HG03159 (cell line): Measurements from ENCODE around the gene DNAJC30.
"Not testable (repeated sequence)": the region's sequence is repeated elsewhere in the genome, so short reads cannot be mapped to it uniquely, and the experiment has no call there.

Source experiments
- ATAC-seq: cut with Tn5 transposase; IDR thresholded peaks from one replicate; pipeline ENCODE4 v1.9.1; 2021; ENCODE audit warnings: mild to moderate bottlenecking, moderate library complexity; ENCODE audit not compliant: unreplicated experiment

The DNAJC30 gene

DNA sequence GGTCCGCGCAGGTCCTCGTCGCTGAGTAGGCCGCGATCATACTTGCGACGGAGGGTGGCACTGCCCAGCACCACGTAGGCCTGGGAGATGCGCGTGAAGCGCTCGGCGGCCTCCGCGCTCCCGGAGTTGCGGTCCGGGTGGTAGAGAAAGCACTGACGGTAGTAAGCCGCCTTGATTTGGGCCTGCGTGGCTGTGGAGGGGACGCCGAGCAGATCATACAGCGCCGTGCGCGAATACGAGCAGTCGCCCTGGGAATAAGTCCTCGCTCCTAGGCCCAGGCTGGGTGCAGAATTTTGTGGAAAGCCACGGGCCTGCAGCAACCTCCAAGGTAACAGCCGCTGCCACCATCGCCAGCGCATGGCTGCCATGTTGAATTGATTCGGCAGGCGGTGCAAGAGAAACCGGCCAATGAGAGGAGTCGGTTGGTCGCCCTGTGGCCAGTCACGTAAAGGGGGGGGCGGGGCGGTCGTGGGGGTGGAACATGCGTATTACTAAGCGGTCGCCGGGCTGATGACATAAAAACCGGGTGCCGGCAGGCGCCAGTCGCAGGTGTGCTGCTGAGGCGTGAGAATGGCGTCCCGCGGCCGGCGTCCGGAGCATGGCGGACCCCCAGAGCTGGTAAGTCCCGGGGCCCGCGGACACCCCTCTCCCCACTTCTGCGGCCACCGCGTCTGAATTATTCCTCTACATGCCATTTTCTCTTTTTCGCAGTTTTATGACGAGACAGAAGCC, at the start of gene DNAJC30, which contains the start of gene BUD23:
DNAJC30 (minus strand) TSS at position 398 of the 732 bp plus-strand sequence; CDS start at position 368, 30 bp downstream.
BUD23 (plus strand) TSS at position 542 of the 732 bp plus-strand sequence; CDS start at position 571, 29 bp downstream.
- peak; percentile 88 for ATAC-seq

DNA sequence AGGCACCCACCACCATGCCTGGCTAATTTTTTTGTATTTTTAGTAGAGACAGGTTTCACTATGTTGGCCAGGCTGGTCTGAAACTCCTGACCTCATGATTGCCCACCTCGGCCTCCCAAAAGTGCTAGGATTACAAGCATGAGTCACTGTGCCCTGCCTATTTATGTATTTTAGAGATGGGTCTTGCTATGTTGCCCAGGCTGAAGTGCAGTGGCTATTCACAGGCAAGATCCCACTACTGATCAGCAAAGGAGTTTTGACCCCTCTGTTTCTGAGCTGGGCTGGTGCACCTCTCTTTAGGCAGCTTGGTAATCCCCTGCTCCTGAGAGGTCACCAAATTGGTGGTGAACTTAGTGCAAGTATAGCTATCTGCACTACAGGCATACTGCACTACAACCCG, 49.1 kb upstream of the DNAJC30 start:
- no peak for ATAC-seq

DNA sequence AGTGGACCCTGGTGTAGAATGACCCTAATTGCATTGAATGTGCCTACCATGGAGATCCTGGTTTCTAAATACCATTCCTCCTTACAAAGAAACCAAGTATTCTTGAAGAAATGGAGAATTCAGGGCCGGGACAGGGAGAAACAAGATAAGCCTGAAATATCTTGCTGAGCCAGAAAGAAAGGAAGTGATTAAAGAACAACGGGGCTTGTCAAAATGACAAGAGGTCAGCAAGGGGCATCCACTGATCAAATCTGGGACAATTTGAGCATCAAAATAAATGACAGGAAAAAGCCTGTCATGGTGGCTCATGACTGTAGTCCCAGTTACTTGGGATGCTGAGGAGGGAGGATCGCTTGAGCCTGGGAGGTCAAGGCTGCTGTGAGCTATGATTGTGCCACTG, 47.2 kb upstream of the DNAJC30 start:
- no peak for ATAC-seq

DNA sequence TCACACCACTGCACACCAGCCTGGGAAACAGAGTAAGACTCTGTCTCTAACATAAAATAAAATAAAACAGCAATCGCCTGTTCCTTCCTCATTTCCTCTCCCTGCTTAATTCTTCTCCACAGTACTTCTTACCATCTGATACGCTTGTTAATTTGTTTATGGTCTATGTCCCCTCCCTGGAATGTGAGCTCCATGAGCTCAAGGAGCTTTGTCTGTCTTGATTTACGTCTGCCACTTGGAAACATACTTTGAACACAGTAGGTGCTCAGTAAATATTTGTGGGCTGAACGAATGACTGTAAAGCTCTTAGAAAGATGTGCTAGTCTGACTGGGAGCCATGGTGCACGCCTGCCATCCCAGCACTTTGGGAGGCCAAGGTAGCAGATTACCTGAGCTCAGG, 45.3 kb upstream of the DNAJC30 start:
- no peak for ATAC-seq

DNA sequence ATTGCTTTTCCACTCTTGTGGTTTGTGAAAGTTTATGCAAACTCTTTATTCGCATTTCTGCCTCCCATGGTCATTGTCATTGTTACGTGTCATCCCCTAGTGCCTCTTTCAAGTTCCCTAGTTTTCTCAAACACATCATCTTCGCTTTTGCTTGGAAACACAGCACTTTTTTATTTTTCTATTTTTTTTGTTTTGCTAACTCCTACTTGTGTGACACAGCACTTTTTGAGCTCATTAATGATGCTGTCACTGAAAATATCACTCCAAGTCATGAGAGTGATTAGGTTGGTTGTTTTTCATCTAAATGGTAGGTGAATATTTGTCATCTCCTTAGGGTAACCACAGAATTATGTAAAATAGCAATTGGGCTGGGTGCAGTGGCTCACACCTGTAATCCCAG, 44.7 kb upstream of the DNAJC30 start:
- ATAC-seq = no peak

DNA sequence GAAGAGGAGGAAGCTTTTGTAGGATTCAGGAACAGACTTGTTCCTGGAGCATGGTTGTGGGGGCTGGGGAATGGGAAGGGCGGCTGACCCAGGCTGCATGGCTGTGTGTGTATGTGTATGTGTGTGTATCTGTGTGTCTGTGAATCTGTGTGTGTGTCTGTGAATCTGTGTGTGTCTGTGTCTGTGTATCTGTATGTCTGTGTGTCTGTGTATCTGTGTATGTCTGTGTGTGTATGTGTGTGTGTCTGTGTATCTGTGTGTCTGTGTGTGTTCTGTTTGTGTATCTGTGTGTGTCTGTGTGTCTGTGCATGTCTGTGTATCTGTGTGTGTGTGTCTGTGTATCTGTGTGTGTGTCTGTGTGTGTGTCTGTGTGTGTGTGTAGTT, 42.8 kb upstream of the DNAJC30 start:
- no peak for ATAC-seq

DNA sequence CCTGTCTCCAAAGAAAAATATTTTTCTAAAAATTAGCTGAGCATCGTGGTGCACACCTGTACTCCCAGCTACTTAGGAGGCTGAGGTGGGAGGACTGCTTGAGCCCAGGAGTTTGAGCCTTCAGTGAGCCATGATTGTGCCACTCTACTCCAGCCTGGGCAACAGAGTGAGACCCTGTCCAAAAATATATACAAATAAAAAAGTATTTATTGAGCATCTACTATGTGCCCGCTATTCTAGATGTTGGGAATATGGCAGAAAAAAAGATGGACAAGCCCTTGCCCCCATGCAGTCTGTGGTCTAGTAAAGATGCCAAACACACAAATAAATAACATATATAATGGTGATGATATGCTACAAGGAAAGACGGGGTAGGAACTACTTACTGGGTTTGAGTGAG, 40.6 kb upstream of the DNAJC30 start:
- no peak for ATAC-seq

DNA sequence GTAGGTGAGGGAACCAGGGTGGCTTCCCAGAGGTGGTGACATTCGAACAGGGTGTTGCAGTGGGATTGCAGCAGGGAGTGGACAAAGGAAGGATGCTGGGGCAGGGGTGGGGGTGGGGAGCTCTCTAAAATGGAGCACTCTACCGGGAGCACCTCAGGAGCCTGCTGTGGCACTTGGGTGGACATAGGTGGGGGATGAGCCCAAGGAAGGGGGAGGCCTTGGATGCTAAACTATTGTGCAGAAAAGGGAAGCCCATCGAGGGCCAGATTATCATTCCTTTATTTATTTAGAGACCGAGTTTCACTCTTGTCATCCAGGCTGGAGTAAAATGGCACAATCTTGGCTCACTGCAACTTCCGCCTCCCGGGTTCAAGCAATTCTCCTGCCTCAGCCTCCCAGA, 39.5 kb upstream of the DNAJC30 start:
- no peak for ATAC-seq

DNA sequence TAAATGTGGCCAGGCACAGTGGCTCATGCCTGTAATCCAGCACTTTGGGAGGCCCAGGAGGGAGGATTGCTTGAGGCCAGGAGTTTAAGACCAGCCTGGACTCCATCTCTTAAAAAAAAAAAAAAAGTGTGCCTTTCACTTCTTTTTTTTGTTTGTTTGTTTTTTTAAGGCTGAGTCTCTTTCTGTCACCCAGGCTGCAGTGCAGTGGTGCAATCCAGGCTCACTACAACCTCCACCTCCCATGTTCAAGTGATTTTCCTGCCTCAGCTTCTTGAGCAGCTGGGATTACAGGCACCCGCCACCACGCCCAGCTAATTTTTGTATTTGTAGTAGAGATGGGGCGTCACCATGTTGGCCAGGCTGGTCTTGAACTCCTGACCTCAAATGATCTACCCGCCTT, 38.9 kb upstream of the DNAJC30 start:
- ATAC-seq = not testable (repeated sequence)

DNA sequence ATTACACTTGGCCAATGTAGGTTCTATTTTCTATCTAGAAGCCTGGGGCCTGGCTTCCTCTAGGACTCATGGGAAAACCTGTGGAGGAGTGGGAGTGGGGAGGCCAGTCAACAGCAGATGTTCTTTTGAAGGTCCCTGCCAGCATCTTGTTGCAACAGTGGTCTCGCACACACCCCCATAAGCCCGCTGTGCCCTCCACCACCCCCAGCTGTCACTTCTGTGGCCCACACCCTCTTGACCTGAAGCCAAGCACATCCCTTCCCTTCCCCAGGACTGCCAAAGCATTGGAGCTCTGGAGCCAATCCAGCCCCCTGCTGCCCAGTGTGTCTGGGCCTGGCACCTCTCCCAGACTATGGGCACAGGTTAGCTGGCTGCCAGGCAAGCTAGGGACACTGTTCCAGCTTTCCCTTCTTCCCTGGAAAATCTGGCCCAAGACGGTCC, 38.1 kb upstream of the DNAJC30 start:
- ATAC-seq = no peak

DNA sequence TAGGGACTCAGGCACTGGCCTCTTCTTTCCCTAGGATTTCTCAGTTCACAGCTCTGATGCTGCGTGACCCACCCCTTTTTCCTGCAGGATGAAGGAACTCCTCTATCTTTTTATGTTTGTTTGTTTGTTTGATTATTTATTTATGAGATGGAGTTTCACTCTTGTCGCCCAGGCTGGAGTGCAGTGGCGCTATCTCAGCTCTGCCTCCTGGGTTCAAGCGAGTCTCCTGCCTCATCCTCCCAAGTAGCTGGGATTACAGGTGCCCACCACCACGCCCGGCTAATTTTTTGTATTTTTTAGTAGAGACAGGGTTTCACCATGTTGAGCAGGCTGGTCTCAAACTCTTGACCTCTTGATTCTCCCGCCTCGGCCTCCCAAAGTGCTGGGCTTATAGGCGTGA, 37.2 kb upstream of the DNAJC30 start:
- ATAC-seq = not testable (repeated sequence)

DNA sequence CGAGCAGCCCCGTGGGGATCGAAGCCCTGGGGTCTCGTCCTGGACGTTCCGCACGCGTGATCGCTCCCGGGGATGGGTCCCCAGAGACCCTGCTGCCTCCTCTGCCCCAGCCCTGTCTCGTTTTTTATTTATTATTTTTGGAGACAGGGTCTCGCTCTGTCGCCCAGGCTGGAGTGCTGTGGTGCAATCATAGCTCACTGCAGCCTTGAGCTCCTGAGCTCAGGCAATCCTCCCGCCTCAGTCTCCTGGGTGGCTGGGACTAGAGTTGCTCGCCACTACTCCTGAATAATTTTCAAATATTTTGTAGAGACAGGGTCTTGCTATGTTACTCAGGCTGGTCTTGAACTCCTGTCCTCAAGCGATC, 36.5 kb upstream of the DNAJC30 start:
- ATAC-seq = no peak

DNA sequence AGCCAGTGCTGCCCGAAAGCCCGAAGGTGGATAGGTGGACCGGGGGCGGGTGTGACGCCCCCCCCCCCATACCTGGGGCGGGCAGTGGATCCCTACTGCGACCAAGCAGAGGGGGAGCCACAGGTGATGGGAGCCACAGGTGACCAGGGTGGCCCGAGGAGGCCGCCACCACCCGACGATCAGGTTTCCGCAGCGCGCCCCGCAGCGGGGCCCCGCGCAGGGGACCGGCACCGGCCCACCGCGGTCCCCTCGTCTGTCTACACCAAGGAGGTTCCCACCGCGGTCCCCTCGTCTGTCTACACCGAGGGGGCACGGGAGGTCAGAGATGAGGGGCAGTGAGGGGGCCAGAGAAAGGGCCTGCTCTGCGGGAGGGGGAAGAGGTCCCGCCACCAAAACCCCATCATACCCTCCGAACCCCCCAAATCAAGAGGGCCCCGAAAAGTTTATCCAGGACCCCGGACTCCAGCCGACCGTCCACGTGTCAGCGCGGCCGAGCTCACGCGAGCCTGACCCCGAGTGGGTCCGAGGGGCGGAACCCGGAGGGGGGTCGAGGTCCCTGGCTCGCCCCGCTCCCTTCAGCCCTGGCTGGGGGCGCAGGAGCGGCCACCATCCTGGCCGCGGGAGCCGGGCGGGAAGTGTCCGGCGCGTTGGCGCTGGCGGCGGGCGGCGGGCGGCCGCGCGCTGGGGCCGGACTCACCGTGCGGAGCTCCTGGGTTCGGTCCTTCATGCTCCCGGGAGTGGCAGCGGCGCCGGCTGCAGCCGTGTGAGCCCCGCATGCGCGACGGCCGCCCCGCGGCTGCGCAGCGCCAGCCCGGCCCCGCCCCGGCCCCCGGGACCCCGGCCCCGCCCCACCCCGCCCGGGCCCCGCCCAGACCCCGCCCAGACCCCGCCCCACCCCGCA, 35.9 kb upstream of the DNAJC30 start, which contains the start of gene STX1A:
STX1A (minus strand) TSS at position 765 of the 901 bp plus-strand sequence; CDS start at position 727, 38 bp downstream.
- ATAC-seq = peak; percentile 62

DNA sequence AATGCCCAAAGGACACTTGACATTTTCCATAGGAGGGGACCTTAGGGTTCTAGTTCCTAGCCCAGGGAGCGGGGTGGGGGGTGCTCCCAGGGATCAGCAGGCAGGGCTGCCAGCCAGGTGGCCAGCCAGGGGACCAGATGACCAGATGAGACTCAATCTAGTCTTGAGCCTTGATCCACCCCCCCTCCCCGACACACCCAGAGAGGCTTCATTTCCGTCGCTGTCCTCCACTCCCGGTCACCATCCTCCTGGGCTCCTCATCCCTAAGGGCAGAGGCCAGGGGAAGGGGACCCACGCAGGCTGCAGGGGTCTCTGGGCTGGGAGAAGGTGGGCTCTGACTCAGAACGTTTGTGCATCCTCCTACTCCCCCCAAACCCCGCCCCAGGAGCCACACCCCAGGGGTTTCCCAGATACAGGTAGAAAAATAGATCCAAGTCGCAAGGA, 35.2 kb upstream of the DNAJC30 start:
- no peak for ATAC-seq

DNA sequence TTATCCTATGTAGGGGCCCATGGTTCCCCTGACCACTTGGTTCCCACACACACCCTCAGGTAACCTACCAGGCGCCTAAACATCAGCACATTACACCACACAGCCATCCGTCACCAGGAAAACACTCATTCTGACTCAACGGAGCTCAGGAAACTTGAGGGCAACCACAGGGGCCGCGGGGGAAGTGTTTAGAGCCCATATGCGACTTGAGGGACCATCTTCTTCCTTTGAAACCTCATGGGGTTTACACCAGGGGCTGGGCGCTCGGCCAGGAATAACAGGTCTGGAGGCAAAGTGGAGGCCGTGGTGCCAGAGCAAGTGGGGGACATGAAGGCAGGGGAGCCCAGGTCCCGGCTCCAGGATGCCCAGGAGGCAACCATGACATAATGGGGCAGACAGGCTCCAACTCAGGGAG, 34.7 kb upstream of the DNAJC30 start:
- no peak for ATAC-seq

DNA sequence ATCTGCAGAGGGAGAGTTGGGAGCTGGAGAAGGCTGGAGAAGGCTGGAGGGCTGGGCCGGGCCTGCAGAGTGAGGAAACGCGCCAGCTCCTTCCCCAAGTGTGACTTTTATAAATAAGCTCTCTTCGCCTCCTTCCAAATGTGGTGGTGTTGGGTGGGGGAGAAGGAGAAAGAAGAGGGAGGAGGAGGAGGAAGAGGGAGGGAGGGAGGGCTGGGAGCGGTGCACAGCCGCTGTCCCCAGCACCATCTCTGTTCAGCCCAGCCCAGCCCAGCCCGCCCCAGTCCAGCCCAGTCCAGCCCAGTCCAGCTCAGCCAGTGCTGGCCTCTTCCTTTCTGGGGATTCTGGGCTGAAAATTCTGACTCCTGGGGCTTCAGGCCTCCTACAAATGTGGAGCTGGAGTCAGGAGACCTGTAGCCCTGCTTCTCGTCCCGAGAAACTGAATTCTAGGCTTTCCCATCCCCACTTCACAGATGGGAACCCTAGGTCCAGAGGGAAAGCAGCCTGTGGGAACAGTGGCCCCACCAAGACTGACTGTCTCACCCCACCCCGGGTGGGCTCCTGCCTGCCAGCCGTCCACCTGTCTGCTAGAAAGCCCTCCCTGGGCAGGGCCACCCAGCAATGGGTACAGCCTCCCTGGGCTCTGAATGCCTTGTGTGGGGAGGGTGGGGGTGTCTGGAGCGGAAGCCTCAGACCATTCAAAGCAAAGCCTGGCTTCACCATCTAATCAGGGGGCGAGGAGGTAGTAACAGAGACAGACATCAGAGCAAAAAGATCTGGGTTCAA, 34.0 kb upstream of the DNAJC30 start:
- no peak for ATAC-seq

DNA sequence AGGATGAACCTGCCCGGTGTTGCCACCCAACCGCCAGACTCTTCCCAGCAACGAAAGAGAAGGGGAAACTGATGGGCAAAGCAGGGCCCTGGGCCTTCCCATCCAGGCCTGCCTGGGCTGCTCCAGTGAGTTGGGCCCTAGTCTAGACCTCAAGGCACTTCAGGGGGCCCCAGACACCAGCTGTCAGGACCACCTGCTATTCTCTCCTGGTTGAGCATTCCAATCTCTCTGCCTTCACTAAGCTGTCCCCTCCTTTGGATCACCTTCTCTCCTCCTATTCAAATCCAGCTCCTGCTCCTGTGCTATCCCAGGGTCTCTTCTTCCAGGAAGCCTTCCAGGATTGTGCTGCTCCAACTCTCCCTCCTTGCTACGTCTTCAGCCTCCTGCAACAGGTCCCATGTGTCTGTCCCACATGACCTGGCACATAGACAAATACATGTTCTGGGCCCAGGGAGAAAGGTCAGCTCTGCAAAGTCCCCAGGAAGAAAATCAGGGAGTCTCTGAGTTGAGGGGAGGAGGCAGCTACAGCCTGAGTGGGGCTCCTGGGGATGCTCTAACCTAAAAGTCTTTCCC, 33.2 kb upstream of the DNAJC30 start:
- ATAC-seq = no peak

DNA sequence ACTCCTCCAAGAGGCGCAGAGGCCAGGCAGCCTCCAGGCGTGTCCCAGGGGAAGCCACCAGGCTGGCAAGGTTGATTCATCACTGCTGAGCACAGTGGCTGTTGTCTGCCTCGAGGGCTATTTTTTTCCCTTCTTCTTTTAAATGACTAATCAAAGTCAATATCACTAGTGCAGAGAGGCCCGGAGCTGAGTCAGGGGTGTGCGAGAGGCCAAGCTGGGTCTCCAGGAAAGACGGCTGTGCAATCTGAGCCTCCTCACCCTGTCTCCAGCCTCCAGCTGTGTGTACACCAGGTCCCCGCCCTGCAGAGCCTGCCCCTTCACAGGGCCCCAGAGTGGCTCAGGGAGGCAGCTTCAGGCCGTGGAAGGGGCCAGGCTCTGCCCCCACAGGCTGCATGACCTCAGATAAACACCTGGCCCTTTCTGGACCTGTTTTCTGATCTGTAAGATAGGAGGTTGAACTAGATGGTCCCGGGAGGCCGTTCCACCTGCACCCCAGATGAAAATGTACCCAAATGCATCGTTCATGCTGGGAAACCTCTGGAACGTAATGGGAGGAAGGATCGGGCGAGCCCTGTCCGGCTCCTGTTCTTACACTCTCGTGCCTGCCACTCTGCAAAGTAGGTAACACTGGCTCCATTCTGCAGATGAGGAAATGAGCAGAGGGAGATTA, 32.5 kb upstream of the DNAJC30 start:
- ATAC-seq = no peak

DNA sequence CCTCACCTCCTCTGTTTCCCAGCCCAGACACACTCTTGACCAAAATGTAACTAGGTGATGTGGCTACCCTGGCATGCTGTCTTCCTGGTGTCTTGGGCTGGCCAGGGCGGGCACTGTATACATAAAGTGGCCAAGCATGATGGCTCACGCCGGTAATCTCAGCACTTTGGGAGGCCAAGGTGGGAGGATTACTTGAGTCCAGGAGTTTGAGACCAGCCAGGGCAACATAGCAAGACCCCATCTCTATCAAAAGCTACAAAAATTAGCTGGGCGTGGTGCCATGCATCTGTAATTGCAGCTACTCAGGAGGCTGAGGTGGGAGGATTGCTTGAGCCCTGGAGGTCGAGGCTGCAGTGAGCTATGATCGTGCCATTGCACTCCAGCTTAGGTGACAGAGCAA, 30.1 kb upstream of the DNAJC30 start:
- ATAC-seq = not testable (repeated sequence)

DNA sequence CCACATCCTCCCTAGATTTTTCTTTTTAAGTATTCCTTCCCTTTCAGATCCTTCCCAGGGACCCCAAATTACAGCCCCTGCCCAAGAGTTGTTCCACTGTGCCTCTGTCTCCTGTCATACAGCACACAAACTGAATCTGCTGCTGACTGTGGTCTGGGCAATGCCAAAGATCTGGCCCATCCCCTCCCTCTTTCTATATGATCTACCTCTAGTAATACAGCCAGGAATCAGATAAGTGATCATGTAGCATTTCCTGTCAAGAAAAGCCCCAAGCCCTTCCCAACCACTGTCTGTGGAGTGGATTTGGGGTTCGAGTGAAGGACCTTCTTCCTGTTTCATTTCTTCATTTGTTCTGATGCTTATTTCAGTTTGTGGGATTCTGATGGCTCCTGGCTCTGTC, 29.5 kb upstream of the DNAJC30 start:
- no peak for ATAC-seq
